Gastrocnemius medialis (tissue), 4 donors: Measurements from ENCODE around the gene SERTAD1. TPM values are rescaled to one million over a fixed set of nuclear protein-coding genes. Genes with fewer than 3 reads are reported as not detected.

Source experiments
- ATAC-seq, 2 donors: fragments of 150-250 bp; one replicate each; pipeline ENCODE4 v1.9.1; 2016
- DNase-seq, 2 donors: peaks; one replicate each; pipeline ENCODE4 v3.0.0-alpha.2; 2019
- H3K27ac ChIP-seq, 4 donors: fragments of 200-600 bp; sonication (generic); 1 replicate in 1 of 4; 2 replicates in 3 of 4; pipeline ENCODE4 v1.5.1; 2016 to 2018; ENCODE audit warnings: mild to moderate bottlenecking in 2 of 4, moderate library complexity in 1 of 4
- H3K27me3 ChIP-seq, 3 donors: fragments of 200-600 bp; sonication (generic) in 2 of 3; 1 replicate in 1 of 3; 2 replicates in 2 of 3; pipeline versions ENCODE4 v1.5.1 to v1.6.0; 2016 to 2019; ENCODE audit warnings: mild to moderate bottlenecking in 1 of 3, moderate library complexity in 1 of 3
- H3K36me3 ChIP-seq, 2 donors: fragments of 200-600 bp; sonication (generic) in 1 of 2; one replicate each; pipeline ENCODE4 v1.5.1; 2017 to 2018
- H3K4me1 ChIP-seq, 2 donors: fragments of 200-600 bp; sonication (generic) in 1 of 2; one replicate each; pipeline ENCODE4 v1.5.1; 2016 to 2017; ENCODE audit warnings: mild to moderate bottlenecking in 2 of 2
- H3K4me3 ChIP-seq, 4 donors: fragments of 200-600 bp; sonication (generic) in 3 of 4; 1 replicate in 1 of 4; 2 replicates in 3 of 4; pipeline ENCODE4 v1.5.1; 2016 to 2019; ENCODE audit warnings: mild to moderate bottlenecking in 2 of 4
- H3K9me3 ChIP-seq, 3 donors: fragments of 200-600 bp; sonication (generic) in 2 of 3; 1 replicate in 1 of 3; 2 replicates in 2 of 3; pipeline ENCODE4 v1.5.1; 2016 to 2019
- CTCF ChIP-seq, 5 experiments: fragments of 450-650 bp in 3 of 5; fragments of 200-600 bp in 2 of 5; sonication (generic) in 2 of 5; IDR thresholded peaks in 4 of 5; conservative IDR thresholded peaks in 1 of 5; 1 replicate in 4 of 5; 2 replicates in 1 of 5; pipeline ENCODE4 v1.5.1; 2016 to 2019; ENCODE audit warnings: antibody characterized with exemption in 5 of 5, mild to moderate bottlenecking in 3 of 5, moderate library complexity in 3 of 5
- POLR2A ChIP-seq, 2 donors: fragments of 450-650 bp; IDR thresholded peaks; one replicate each; pipeline ENCODE4 v1.6.1; 2017; ENCODE audit warnings: antibody characterized with exemption in 2 of 2, mild to moderate bottlenecking in 2 of 2, moderate library complexity in 2 of 2
- in situ Hi-C, 4 donors: fragments of 200-750 bp; cut with MboI; loops; one replicate each; pipeline versions ENCODE4 v1.15.0 to v1.8.0; 2017; ENCODE audit warnings: low sequenced_read_pairs in 4 of 4
- intact Hi-C: fragments of 100-400 bp; cut with DNase I; formaldehyde crosslinking; loops from one replicate; pipeline ENCODE4 v1.15.1; 2023; ENCODE audit warnings: low total_unique reads
- total RNA-seq, 4 donors: library from RNA; depleted of rRNA; stranded (reverse); fragments of >200 nt; gene quantifications; one replicate each; pipeline versions ENCODE4 v1.1.0 to v1.2.3, GENCODE V29; 2016

Gene SERTAD1
- total RNA-seq, 4 donors from 2014 or later, result 15.3 to 18.3 (median 16.0) TPM

GRCh38 chr19:40424637-40425449 lies 949 bp downstream of the SERTAD1 start:
- Histone ChIP-seq H3K27ac (peak overlapping the region; percentile 98 to 100 (median 99)), H3K27me3 (no peaks in the 10 kb centered on the region), H3K4me3 (peak overlapping the region; percentile 78 to 94 (median 84)), H3K36me3 (peaks cover 0 to 13% of the 10 kb centered on the region in 2 donors), H3K9me3 (no peaks in the 10 kb centered on the region), H3K4me1 (peaks cover 35 to 38% of the 10 kb centered on the region in 2 donors)
- ATAC-seq (peak; percentile 12 to 22), DNase-seq (peak in 1 of 2 donors; percentile 45)
- no peak for TF ChIP-seq POLR2A (IDR thresholded peaks at IDR 0.05)
- TF ChIP-seq CTCF (IDR thresholded peaks at IDR 0.05 in 4 of 5, conservative IDR thresholded peaks at IDR 0.05 in 1 of 5), result peak in 1 of 5 experiments; percentile 93
- intact Hi-C loops, result loop anchor here (5.0 to 10.0 kb wide), 3 partner anchors 78 to 1020 kb away; partner anchors contain the start of genes C19orf47, COQ8B, ITPKC and PLD3
- in situ Hi-C loops, result no loop called here

GRCh38 chr19:40423938-40424337 lies 1.9 kb downstream of the SERTAD1 start:
- H3K4me3 ChIP-seq, result peak overlapping the region; percentile 78 to 94 (median 84)
- DNase-seq (no peak), ATAC-seq (no peak)
- H3K36me3 ChIP-seq, result peaks cover 0 to 13% of the 10 kb centered on the region in 2 donors
- peak overlapping the region; percentile 98 to 100 (median 99) for H3K27ac ChIP-seq
- in situ Hi-C loops (no loop called here), intact Hi-C loops (loop anchor here (5.0 to 10.0 kb wide), 3 partner anchors 77 to 1019 kb away; partner anchors contain the start of genes C19orf47, COQ8B, ITPKC and PLD3)
- H3K27me3 ChIP-seq, result no peaks in the 10 kb centered on the region
- H3K9me3 ChIP-seq, result no peaks in the 10 kb centered on the region
- TF ChIP-seq CTCF (IDR thresholded peaks at IDR 0.05 in 4 of 5, conservative IDR thresholded peaks at IDR 0.05 in 1 of 5), result no peak
- peaks cover 35 to 38% of the 10 kb centered on the region in 2 donors for H3K4me1 ChIP-seq

GRCh38 chr19:40422748-40423566 lies 2.8 kb downstream of the SERTAD1 start:
- in situ Hi-C loops, result no loop called here
- H3K27ac ChIP-seq, result peak overlapping the region; percentile 98 to 100 (median 99)
- no peak overlapping the region for H3K4me3 ChIP-seq
- H3K4me1 ChIP-seq, result peaks cover 36 to 38% of the 10 kb centered on the region in 2 donors
- H3K36me3 ChIP-seq, result peaks cover 0 to 13% of the 10 kb centered on the region in 2 donors
- intact Hi-C loops, result loop anchor here (5.0 to 10.0 kb wide), 3 partner anchors 76 to 1018 kb away; partner anchors contain the start of genes C19orf47, COQ8B, ITPKC and PLD3
- H3K27me3 ChIP-seq, result no peaks in the 10 kb centered on the region
- no peaks in the 10 kb centered on the region for H3K9me3 ChIP-seq
- ATAC-seq (no peak), DNase-seq (no peak)
- TF ChIP-seq POLR2A (IDR thresholded peaks at IDR 0.05) (no peak), CTCF (IDR thresholded peaks at IDR 0.05 in 4 of 5, conservative IDR thresholded peaks at IDR 0.05 in 1 of 5) (no peak)

- peak overlapping the region; percentile 98 to 100 (median 99) for H3K27ac ChIP-seq
- ATAC-seq (no peak), DNase-seq (no peak)
- H3K36me3 ChIP-seq, result peaks cover 0 to 13% of the 10 kb centered on the region in 2 donors
- peak overlapping the region; percentile 81 to 93 (median 88) for H3K4me3 ChIP-seq
- H3K27me3 ChIP-seq, result no peaks in the 10 kb centered on the region
- intact Hi-C loops (loop anchor here (1.0 to 10.0 kb wide), 5 partner anchors 22 to 1017 kb away; partner anchors contain the start of genes BLVRB, C19orf47, COQ8B and ITPKC), in situ Hi-C loops (no loop called here)
- TF ChIP-seq POLR2A (IDR thresholded peaks at IDR 0.05) (no peak), CTCF (IDR thresholded peaks at IDR 0.05 in 4 of 5, conservative IDR thresholded peaks at IDR 0.05 in 1 of 5) (no peak)
- H3K9me3 ChIP-seq, result no peaks in the 10 kb centered on the region
- peaks cover 43 to 44% of the 10 kb centered on the region in 2 donors for H3K4me1 ChIP-seq
Observed at GRCh38 chr19:40421993-40422747, 3.6 kb downstream of the SERTAD1 start.
